ENCODE data around the gene ERC1. TPM values are rescaled to one million over a fixed set of nuclear protein-coding genes. Genes with fewer than 3 reads are reported as not detected.

The ERC1 gene
- total and polyA plus RNA-seq, 2 donors (not counting 3 experiments of a cell fraction or from before 2014, with no cell fraction given) = 11.7 to 66.1 TPM

GRCh38 chr12:1435044-1435443 lies 444.0 kb downstream of the ERC1 start:
- Histone ChIP-seq H3K36me3 (ENCODE audit: control insufficient read depth in 2 of 2, extremely low read depth in 1 of 2, insufficient read depth in 2 of 2, low read length in 2 of 2) (no peaks in the 10 kb centered on the region), H3K4me1 (ENCODE audit: control insufficient read depth, extremely low read depth, insufficient read depth, low read length) (no peaks in the 10 kb centered on the region), H3K27me3 (ENCODE audit: control insufficient read depth in 2 of 2, insufficient read depth in 2 of 2, low read length in 2 of 2) (no peaks in the 10 kb centered on the region), H3K9me3 (replicated peaks; ENCODE audit: control insufficient read depth, insufficient read depth, low read length) (no peaks in the 10 kb centered on the region), H3K9ac (replicated peaks; ENCODE audit: extremely low read depth, insufficient read depth, low read length) (no peak overlapping the region), H2AFZ (ENCODE audit: low read depth, low read length) (no peak overlapping the region), H3K27ac (ENCODE audit: insufficient read depth, low read depth, low read length) (no peak overlapping the region), H3K9me1 (replicated peaks; ENCODE audit: control insufficient read depth, extremely low read depth, insufficient read depth, low read length) (no peaks in the 10 kb centered on the region), H3K4me3 (replicated peaks in 1 of 3; ENCODE audit: insufficient read depth in 1 of 3, low read depth in 1 of 3, low read length in 3 of 3) (no peak overlapping the region), H3K4me2 (ENCODE audit: insufficient read depth, low read length) (no peak overlapping the region), H4K20me1 (replicated peaks; ENCODE audit: control insufficient read depth, extremely low read depth, insufficient read depth, low read length) (no peaks in the 10 kb centered on the region), H3K79me2 (ENCODE audit: control insufficient read depth, insufficient read depth, low read length) (no peaks in the 10 kb centered on the region)
- TF ChIP-seq FOS (IDR thresholded peaks at IDR 0.05; ENCODE audit: borderline replicate concordance, insufficient read depth, low read length) = no peak
- TF ChIP-seq MAX (IDR thresholded peaks at IDR 0.05; ENCODE audit: insufficient read depth, insufficient read length) = no peak
- TF ChIP-seq CTCF (IDR thresholded peaks at IDR 0.05; ENCODE audit: extremely low read depth in 1 of 2, insufficient read depth in 1 of 2, low read depth in 1 of 2, low read length in 2 of 2) = no peak
- TF ChIP-seq MYC (IDR thresholded peaks at IDR 0.05; ENCODE audit: low read depth, low read length) = no peak
- no peak for TF ChIP-seq POLR2A (IDR thresholded peaks at IDR 0.05; ENCODE audit: low read depth, low read length)
- TF ChIP-seq EZH2 (IDR thresholded peaks at IDR 0.05; ENCODE audit: borderline replicate concordance, low read depth, low read length, severe bottlenecking) = no peak
- no peak for TF ChIP-seq GATA2 (IDR thresholded peaks at IDR 0.05; ENCODE audit: insufficient read depth, insufficient read length, low read depth, low read length)
- TF ChIP-seq JUN (IDR thresholded peaks at IDR 0.05; ENCODE audit: borderline replicate concordance, insufficient read depth, insufficient read length, low read depth) = no peak
- TF ChIP-seq POLR2AphosphoS5 (IDR thresholded peaks at IDR 0.05; ENCODE audit: insufficient read depth, low read depth, low read length) = no peak
- ChIA-PET CTCF (interaction anchor here (0.6 to 2.9 kb wide), 6 partner anchors 9 to 317 kb away, joined by 3 to 13 read pairs (median 4); no protein-coding TSS in a partner anchor), POLR2A (no interaction called here)
- dilution Hi-C loops (cut with MboI; ENCODE audit: extremely low pct_ligation_motif_present, low sequenced_read_pairs) (no loop called here), intact Hi-C loops (cut with micrococcal nuclease) (no loop called here)
- FAIRE-seq = no peak
- peak; percentile 26 for DNase-seq (ENCODE audit: low read depth, low spot score)
- no TSS peak for BruUV-seq (replicated peaks)
